ENCODE measurements around the gene PTPN2.

DNA sequence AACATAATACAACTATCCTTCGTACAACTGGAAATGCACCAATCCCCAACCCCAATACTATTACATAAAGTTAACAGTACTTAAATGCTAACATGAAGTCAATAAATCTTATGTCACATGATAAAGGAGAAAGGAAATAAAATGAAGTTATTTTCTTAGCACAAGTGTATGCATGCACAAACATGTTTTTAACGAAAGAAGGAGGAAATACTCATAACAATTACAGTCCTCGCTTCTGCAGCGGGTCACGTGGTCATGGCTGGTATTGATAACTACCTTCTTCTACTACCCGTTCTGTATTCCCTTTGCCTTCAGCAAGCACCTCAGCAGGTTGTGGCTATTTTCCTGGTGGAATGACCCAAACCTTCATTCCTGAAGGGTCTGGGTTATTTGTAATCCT lies 129.5 kb downstream of the PTPN2 start:
- TF ChIP-seq, protein P1, sequence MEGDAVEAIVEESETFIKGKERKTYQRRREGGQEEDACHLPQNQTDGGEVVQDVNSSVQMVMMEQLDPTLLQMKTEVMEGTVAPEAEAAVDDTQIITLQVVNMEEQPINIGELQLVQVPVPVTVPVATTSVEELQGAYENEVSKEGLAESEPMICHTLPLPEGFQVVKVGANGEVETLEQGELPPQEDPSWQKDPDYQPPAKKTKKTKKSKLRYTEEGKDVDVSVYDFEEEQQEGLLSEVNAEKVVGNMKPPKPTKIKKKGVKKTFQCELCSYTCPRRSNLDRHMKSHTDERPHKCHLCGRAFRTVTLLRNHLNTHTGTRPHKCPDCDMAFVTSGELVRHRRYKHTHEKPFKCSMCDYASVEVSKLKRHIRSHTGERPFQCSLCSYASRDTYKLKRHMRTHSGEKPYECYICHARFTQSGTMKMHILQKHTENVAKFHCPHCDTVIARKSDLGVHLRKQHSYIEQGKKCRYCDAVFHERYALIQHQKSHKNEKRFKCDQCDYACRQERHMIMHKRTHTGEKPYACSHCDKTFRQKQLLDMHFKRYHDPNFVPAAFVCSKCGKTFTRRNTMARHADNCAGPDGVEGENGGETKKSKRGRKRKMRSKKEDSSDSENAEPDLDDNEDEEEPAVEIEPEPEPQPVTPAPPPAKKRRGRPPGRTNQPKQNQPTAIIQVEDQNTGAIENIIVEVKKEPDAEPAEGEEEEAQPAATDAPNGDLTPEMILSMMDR (IDR thresholded peaks at IDR 0.05; ENCODE audit: insufficient read depth, low read length): no peak
- TF ChIP-seq POLR2AphosphoS5 (IDR thresholded peaks at IDR 0.05; ENCODE audit: low read depth): no peak
